Epithelial cell of prostate (primary cell): ENCODE measurements around the gene CEP135.
"Not testable (repeated sequence)": the region's sequence is repeated elsewhere in the genome, so short reads cannot be mapped to it uniquely, and the experiment has no call there.

Experiments
- DNase-seq: peaks from one replicate; pipeline ENCODE4 v3.0.0-alpha.2; 2011; ENCODE audit warnings: low read depth, low spot score
- H3K27ac ChIP-seq: fragments of 450-650 bp; 2 replicates; pipeline ENCODE4 v1.5.1; 2017; ENCODE audit warnings: mild to moderate bottlenecking

Gene CEP135

DNA sequence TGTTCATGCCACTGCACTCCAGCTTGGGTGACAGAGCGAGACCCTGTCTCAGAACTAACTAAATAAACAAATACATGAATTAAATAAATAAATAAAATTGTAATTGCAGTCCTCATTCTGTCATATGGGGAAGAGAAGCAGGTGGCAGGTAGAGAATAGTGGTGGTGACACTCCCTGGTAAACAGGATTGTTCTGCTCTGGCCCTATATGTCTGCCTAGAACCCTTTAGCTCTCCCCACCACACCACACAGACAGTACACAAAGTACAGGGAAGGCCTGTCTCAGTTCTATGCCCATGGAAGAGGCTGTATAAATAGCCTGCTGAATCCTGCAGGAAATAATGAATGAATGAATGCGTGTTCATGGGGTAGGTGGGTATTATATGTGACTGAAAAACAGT is 117.7 kb downstream of the CEP135 start:
- H3K27ac ChIP-seq, result no peak overlapping the region

DNA sequence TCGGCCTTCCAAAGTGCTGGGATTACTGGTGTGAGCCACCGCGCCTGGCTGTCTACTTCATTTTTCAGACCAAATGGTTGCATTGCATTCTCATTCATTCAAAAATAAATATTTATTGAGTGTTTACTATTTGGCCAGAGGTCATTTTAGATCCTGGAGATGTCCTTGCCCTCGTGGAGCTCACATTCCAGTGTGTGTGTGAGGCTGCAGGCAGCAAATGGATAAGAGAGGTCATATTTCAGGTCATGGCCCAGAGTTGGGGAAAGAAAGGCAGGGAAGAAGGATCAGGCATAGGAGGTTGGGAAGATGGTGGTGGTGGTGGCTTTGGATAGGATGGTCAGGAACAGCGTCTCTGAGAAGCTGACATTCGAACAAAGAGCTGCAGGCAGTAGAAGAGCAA is 119.1 kb downstream of the CEP135 start:
- DNase-seq, result no peak
- H3K27ac ChIP-seq, result no peak overlapping the region

More for the DNA sequence above, 117.7 kb downstream of the CEP135 start:
- DNase-seq, result no peak

DNA sequence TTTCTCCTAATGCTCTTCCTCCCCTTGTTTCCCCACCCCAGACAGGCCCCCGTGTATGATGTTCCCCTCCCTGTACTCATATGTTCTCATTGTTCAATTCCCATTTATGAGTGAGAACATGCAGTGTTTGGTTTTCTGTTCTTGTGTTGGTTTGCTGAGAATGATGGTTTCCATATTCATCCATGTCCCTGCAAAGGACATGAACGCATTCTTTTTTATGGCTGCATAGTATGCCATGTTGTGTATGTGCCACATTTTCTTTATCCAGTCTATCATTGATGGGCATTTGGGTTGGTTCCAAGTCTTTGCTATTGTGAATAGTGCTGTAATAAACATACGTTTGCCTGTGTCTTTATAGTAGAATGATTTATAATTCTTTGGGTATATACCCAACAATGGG is 124.0 kb downstream of the CEP135 start:
- H3K27ac ChIP-seq, DNase-seq: not testable (repeated sequence)

DNA sequence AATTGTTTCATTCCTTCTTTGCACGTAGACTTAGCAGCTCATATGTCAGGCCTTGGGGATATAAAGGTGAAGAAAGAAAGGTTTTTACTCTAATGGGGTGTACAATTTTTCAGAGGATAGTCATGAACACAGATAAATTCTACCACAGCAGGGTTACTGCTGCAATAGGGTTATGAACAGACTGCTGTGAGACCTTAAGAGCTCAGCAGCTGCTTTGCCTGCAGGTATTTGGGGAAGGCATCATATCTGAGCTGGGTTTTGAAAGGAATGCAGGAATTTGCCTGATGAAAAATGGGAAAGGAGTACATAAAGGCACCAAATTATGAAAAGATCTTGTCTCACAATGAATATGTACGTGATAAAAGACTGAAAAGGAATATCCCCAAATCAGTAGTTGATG is 128.9 kb downstream of the CEP135 start:
- H3K27ac ChIP-seq, result no peak overlapping the region
- no peak for DNase-seq

DNA sequence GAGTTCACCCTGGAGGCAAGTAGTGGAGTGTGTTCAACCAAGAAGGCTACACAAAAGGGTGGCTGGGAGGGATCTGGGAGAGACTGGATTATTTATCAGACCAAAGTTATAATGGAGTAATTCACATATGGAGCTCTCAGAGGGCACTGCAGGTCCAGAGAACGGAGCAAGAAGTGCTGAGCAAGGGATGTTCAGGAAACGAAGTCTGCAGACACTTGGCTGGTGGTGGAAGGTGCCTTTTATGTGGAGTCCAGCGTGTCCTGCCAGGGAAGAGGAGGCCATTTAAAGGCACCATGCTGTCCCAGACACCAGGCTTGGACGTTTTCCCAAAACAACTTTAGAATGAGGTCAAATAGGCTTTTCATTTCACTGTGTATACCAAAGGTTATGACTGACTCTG is 130.1 kb downstream of the CEP135 start:
- no peak overlapping the region for H3K27ac ChIP-seq
- DNase-seq, result no peak

DNA sequence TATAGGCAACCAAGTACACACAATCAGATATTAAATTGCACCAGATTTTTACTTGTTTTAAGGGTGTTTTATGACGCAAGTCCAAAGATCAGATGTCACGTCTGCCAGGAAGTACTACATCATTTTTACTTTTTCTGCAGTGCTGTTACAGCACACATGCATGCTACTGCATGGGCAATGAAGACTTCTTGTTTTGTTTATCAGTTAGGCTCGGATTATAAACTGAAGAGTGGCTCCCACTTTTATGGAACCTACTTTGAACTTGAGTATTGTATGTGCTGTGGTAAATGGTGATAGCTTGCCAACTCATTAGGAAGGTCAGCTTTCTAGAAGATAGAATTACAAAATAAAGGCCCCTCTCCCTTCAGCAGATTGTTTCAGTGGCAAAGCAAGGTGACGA is 131.6 kb downstream of the CEP135 start:
- no peak for DNase-seq
- H3K27ac ChIP-seq, result no peak overlapping the region

DNA sequence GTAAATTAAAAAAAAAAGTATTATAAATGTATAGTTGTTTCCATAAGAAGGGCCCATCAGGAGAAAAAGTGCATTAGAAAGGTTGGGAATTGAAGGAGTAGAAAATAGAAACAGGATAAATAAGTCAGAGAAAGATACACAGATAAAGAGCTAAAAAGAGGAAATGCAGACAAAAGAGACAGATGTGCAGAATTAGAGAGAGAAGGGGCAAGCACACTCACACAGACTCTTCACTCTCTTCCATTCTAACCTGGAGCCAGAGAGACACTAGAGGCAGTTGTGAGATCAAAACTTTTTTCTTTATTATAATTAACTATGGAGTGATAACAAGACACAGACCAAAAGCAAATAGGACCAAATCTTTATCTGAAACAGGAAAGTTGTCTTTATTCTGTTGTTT is 134.1 kb downstream of the CEP135 start:
- H3K27ac ChIP-seq, result no peak overlapping the region
- DNase-seq, result no peak
